Putamen (tissue), 1 donor: ENCODE measurements around the gene PDE4DIP.
"Not testable (repeated sequence)": the region's sequence is repeated elsewhere in the genome, so short reads cannot be mapped to it uniquely, and the experiment has no call there.

Experiments
- DNase-seq: peaks from one replicate; pipeline ENCODE4 v3.0.0-alpha.2; 2016; ENCODE audit warnings: low spot score

PDE4DIP gene

DNA sequence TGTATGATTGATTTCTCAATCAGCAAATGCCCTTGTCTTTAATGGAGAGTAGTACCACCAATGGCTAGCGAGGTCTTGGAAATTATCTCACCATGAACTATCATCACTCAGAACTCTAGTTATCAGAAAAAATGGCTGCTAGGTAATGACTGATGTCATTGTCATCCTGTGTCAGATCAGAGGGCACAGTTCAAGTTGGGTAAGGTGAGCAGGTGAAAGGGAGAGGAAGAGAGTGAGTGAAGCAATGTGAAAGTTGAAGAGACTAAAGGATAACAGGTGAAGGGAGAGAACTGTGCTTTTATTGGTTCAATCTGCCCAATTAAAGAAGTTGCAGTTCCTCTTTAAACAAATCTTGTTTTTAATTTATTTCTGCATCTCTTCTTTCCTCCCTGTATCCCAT, 76.8 kb downstream of the PDE4DIP start:
- DNase-seq = not testable (repeated sequence)

DNA sequence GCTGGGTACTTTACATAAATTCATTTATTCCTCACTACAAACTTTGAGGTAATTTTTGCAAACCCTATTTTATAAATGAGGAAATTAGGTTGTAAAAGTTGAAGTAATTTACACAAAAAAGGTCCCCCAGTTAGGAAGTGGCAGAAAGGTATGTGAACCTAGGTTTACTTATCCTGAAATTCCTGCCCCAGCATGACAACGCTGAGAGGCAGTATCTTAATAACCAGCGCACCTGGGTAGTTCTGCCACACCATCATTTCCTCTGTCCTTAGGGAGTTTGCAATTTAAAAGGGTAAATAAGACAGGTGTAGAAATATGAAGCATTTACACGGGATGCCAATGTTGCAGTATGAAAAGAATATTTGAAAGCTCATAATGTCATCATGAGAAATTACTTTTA, 79.6 kb downstream of the PDE4DIP start:
- DNase-seq = not testable (repeated sequence)

DNA sequence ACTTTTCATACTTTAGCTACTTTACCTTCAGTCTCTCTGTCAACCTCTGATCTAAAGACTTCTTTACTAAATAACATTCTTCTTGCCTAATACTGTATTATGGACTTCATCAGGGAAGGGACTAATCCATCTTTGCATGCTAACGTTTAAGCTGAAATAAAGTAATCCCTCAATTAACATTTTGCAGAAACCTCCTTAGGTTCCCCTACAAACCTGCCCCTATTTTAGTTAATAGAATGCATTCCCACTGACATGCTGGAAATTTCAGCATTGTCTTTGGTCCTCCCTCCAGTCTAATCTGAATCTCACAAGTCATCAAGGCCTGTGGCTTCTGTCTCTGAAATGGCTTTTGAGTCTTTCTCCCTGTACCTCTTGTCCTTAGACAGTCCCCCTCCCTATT, 83.4 kb downstream of the PDE4DIP start:
- not testable (repeated sequence) for DNase-seq

DNA sequence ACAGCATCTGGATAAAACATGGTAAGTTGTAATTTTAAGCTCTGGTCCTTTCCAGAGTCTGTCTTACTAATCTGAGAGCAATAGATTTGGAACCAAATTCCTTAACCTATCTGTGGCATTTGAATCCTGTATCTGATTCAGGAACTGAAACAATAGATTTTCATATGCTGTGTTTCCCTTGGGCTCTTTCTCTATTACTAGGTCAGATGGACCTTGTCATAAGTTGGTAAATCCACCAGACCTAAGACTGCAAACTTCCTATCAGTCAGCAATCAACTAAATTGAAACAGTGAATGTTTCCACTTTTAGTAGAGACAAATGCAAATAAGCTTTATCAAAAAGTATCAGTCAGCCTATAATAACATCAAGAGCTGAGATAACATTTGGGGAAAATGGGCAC, 85.0 kb downstream of the PDE4DIP start:
- DNase-seq = not testable (repeated sequence)

DNA sequence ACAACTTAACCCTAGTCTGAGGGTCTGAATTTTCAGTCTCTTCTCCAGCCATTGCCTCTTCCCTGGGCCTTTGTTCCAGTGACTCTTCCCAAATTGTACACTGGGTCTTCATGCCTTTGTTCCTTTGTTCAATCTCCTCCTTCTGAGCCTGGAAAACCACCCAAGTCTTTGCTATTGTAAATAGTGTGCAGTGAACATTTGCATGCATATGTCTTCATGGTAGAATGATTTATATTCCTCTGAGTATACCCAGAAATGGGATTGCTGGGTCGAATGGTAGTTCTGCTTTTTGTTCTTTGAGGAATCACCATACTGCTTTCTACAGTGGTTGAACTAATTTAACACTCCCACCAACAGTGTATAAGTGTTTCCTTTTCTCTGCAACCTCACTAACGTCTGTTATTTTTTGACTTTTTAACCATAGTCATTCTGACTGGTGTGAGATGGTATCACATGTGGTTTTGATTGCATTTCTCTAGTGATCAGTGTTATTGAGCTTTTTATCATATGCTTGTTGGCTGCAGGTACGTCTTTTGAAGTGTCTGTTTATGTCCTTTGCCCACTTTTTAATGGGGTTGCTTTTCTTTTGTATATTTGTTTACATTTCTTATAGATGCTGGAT, 91.3 kb downstream of the PDE4DIP start:
- DNase-seq = not testable (repeated sequence)

DNA sequence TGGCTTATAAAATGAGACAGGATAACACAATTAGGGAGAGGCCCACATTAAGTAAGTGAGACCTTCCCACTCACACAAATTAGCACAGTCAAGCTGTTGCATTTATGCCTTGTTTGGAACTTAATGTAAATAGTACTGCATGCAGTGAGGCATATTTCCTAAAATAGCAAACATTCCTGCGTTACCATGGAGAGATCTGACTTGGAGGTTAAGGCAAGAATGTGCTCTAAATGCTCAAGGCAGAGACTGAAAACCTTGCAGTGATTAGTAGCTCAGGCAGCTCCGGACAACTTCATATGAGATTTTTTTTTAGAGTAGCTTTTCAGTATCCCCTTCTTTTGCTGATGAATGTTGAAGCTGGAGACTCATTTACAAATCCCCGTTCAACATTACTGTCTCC, 98.7 kb downstream of the PDE4DIP start:
- not testable (repeated sequence) for DNase-seq

DNA sequence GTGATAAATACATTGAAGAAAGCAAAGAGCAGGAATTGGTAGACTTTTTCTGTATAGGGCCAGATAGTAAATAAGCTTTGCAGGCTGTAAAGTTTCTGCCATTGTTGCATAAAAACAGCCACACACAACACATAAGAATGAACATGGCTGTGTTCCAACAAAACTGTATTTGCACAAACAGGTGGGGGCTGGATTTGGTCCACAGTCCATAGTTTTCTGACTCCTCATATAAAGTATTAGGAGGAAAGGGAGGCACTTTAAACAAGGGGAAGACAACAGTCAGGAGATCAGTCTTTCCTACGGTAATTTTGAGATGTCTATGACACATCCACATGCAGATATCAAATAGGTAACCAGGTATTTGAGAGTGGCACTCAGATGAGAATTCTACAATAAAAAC, 100.9 kb downstream of the PDE4DIP start:
- not testable (repeated sequence) for DNase-seq

DNA sequence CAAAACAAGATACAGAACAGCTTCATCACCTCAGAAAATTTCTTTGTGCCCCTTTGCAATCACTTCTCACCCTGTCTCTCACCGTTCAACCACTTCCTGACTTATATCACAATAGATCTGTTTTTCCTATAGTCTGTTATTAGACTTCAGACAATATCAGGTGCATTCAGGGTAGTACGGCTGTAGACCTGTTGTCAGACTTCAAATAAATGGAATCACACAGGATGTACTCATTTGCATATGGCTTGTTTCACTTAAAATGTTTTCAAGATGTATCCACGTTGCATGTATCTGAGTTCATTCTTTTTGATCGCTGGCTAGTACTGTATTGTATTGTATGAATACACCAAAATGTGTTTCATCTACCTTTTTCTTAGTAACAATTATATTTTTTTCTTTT, 104.5 kb downstream of the PDE4DIP start:
- DNase-seq = not testable (repeated sequence)

DNA sequence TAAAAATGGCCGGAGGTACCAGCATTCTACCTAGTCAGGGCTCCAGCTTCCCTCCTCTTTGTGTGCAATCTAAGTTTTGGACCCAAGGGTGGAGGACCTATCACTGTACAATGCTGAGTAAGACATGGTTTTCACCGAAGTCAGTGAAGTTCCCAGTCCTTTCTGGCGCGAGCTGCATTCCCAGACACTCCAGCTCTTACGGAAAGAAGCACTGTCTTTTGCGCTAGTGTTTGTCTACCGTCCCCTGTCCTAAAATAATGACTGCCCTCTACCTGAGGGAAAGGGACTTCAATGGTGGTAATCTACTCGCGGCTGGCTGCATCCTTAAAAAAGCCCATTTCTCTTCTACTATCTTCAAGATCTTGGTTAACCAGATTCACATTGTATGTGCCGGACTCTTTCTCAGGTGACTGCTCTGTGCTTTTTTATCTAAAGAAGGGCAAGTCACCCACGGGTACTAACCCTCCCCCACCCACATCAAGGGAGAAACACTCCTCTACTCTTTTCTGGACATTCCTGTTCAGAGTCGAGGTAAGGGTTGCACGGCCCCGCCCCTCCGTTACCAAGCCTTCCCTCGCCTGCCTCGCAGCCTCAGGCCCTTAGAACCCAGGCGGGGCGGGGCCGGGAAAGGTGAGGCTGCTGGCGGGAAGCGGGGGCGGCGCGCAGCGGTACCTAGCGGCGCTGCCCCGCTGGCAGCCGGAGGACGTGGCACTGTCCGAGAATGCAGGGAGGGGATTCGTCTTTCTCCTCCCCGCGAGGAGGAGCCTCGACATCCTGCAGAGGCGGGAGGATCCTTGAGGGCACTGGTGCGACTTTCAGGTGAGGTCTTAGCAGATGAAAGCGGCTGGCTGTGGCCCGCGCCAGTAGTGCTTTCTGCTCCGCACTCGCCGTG, 107.4 kb downstream of the PDE4DIP start:
- peak; percentile 58 for DNase-seq

DNA sequence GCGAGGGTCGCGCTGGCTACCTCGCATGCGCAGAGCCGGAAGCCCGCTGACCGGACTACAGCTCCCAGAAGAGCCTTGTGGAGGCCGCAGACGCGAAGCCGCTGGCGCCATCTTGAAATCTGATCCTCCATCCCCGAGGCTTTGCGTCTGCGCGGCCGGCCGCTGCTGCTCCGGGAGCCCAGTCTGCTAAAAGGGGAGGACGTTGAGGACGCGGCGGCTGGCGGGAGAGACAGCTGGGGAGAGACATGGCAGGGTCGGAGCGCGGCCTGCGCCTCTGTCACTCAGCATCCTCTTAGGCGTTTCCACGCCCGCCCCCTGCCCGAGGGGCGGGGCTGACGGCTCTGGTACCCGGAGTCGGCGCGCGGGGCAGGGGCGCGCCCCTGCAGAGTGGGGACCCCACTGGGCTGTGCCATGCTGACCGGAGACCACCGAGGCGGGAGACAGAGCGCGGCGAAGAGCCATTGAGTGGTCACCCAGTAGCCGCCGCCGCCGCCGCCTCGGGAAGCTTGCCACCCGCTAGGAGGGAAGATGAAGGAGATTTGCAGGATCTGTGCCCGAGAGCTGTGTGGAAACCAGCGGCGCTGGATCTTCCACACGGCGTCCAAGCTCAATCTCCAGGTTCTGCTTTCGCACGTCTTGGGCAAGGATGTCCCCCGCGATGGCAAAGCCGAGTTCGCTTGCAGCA, 108.2 kb downstream of the PDE4DIP start:
- not testable (repeated sequence) for DNase-seq

DNA sequence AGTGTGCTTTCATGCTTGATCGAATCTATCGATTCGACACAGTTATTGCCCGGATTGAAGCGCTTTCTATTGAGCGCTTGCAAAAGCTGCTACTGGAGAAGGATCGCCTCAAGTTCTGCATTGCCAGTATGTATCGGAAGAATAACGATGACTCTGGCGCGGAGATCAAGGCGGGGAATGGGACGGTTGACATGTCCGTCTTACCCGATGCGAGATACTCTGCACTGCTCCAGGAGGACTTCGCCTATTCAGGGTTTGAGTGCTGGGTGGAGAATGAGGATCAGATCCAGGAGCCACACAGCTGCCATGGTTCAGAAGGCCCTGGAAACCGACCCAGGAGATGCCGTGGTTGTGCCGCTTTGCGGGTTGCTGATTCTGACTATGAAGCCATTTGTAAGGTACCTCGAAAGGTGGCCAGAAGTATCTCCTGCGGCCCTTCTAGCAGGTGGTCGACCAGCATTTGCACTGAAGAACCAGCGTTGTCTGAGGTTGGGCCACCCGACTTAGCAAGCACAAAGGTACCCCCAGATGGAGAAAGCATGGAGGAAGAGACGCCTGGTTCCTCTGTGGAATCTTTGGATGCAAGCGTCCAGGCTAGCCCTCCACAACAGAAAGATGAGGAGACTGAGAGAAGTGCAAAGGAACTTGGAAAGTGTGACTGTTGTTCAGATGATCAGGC, 108.8 kb downstream of the PDE4DIP start:
- DNase-seq = peak; percentile 28

DNA sequence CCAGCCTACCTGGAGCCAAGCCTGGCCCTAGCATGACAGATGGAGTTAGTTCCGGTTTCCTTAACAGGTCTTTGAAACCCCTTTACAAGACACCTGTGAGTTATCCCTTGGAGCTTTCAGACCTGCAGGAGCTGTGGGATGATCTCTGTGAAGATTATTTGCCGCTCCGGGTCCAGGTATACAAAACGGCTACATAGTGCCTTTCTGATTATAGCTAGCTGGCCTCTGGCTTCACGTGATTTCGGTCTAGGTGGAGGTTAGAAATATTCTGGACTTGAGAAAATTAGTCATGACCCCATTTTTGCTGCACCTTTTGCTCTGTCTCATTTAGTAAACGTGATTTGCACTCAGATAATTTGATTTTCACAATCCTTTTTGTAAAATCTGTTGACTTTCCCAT, 109.5 kb downstream of the PDE4DIP start:
- not testable (repeated sequence) for DNase-seq

DNA sequence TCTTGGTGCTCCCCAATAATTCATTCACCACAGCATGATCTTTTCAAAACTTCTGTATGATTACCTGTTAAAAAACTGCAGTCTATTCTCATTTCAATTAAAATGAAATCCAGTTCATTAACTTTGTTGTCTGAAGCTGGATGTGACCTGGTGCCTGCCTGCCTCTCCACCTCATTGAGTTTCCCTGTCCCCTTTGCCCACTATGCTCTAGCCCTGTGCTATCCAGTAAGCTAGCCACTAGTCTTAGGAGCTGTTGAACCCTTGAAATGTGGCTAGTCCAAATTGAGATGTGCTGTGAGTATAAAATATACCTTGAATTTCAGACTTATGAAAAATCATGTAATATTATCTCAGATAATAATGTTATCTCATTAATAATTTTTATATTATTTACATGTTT, 114.1 kb downstream of the PDE4DIP start:
- not testable (repeated sequence) for DNase-seq

DNA sequence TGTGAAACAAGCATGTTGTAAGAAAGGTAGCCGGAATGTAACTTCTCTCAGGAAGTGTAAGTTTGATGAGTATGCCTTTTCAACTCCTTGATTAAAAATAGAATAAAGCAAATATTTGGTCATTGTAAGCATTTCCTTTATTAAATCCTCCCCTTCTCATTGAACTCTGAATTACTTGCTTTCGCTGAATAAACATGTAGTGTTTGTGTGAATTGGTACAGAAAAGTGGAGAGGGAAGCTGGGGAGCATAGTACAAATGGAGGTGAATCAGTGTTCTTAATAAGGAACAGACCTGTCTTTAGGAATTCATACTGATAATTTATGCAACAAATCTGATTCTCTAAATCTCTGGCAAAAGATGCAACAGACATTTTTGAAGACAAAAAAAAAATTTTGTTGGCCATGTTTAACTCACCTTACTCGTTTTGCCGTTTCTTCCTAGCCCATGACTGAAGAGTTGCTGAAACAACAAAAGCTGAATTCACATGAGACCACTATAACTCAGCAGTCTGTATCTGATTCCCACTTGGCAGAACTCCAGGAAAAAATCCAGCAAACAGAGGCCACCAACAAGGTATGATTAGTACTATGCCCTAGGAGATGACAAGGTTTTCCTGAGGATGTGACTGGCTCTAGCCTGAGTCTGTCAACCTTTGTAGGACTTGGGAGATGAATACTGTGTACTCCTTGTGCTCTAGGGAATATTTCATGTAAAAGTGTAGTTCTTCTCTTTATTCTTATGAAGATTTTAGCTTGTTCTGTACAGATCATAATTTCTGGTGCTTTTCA, 116.2 kb downstream of the PDE4DIP start:
- DNase-seq = not testable (repeated sequence)

DNA sequence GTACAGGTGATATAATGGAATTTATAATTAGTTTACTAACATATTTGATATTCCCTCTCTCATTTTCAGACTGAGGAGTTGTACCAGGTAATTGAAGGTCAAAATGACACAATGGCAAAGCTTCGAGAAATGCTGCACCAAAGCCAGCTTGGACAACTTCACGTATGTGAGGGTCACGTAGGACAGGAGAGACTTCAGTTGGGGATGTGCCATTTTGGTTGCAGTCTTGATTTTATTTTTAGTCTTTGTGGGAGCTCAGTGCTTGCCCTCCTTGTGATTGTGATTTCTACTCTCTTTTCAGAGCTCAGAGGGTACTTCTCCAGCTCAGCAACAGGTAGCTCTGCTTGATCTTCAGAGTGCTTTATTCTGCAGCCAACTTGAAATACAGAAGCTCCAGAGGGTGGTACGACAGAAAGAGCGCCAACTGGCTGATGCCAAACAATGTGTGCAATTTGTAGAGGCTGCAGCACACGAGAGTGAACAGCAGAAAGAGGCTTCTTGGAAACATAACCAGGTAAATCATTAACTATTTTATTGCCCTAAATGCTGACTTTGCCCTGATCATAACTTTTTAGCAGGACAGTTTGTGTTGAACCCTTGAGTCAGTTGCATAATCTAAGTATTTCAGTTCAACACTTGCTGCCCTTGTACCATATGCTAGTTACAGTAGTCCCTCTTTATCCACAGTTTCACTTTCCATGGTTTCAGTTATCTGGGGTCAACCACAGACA, 118.1 kb downstream of the PDE4DIP start:
- not testable (repeated sequence) for DNase-seq

DNA sequence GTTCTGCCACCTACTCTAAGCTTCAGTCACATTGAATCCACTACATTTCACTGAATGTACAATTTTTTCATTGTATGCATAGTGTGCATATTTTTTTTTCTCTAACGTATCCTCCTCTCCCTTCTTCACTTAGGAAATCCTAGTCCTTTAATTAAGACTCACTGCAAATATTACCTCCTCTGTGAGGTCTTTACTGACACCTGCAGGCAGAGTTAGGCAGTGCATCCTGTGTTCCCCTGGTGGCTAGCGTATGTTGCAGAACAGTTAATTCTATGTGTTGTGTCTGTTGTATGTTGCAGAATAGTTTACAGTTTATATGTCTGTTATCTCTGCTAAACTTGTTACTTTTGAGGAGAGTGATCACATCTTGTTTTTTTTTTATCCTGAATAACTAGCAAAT, 121.9 kb downstream of the PDE4DIP start:
- not testable (repeated sequence) for DNase-seq

DNA sequence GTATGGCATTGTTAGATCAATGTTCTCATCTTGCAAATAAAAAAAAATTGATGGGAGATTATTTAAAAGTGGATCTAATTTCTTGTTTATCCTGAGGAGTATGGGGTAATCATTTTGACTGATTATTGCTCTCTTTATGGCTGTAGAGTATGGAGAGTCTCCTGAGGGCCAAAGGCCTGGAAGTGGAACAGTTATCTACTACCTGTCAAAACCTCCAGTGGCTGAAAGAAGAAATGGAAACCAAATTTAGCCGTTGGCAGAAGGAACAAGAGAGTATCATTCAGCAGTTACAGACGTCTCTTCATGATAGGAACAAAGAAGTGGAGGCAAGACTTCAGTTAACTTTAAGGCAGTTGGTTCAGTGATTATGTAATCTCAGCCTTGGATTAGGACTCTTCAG, 123.4 kb downstream of the PDE4DIP start:
- DNase-seq = not testable (repeated sequence)

DNA sequence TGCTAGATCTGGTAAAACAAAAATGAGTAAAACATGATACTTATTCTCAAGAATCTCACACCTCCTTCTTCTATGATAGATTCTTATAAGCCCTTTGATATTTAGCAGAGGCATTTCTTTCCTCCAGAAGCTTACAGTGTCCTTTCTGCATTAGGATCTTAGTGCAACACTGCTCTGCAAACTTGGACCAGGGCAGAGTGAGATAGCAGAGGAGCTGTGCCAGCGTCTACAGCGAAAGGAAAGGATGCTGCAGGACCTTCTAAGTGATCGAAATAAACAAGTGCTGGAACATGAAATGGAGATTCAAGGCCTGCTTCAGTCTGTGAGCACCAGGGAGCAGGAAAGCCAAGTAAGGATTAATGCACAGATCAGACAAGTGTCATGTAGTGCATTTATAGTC, 124.5 kb downstream of the PDE4DIP start:
- not testable (repeated sequence) for DNase-seq

DNA sequence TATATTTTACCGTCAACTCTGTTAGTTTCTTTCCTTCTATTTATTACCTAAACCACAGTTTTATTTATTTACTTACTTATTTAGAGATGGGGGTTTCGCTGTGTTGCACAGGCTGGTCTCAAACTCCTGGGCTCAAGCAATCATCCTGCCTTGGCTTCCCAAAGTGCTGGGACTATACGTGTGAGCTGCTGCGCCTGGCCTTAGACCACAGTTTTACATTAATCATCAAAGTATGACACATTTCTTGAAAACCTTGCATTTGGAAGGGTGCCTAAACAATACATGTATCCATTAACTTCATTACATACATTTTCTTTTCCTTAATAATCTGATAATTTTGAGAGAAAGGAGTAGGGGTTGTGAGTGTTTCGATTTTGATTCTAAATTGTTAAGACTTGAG, 124.9 kb downstream of the PDE4DIP start:
- DNase-seq = not testable (repeated sequence)

DNA sequence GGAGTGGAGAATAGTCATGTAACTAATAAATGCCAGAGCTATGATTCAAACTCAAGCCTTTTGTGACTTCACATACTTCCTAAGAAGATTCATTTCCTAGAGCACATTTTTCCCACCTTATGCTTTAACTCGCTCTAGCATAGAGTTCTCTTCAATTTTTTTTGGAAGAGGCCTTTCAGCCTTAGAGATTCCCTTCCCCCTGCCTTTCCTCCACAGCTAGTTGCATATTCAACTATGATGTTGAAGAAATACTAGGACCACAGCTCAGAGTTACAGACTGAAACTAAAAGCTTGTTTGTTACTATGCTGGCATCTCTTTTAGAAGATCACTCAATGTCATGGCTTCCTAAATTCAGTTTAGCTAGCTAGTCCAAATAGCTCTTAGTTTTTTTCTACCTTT, 131.2 kb downstream of the PDE4DIP start:
- DNase-seq = not testable (repeated sequence)
